Measurements from ENCODE around the gene MEAK7.

MEAK7 gene

GRCh38 chr16:84477661-84478060 lies 26.8 kb downstream of the MEAK7 start:
- no peak overlapping the region for H3K18ac ChIP-seq (ENCODE audit: low read length)
- no peaks in the 10 kb centered on the region for H3K79me1 ChIP-seq (ENCODE audit: low read length)
- no peak overlapping the region for H3K27ac ChIP-seq (ENCODE audit: low read depth, low read length)
- H3K27me3 ChIP-seq (ENCODE audit: insufficient read depth, low read length, poor library complexity): no peaks in the 10 kb centered on the region
- no peak overlapping the region for H3K4me3 ChIP-seq (ENCODE audit: low read length)
- DNase-seq: no peak
- no peaks in the 10 kb centered on the region for H3K36me3 ChIP-seq (ENCODE audit: control insufficient read depth, insufficient read depth, low read length)
- H4K8ac ChIP-seq (ENCODE audit: low read depth, low read length): no peak overlapping the region
- H2AK5ac ChIP-seq (ENCODE audit: low read length): no peak overlapping the region
- no peak overlapping the region for H3K4ac ChIP-seq (ENCODE audit: low read depth, low read length)
- no peak overlapping the region for H3K23ac ChIP-seq (ENCODE audit: low read length)
- H3K9ac ChIP-seq (ENCODE audit: low read length): no peak overlapping the region
- H2BK15ac ChIP-seq (replicated peaks; ENCODE audit: low read depth): no peak overlapping the region
- WGBS (ENCODE audit: extremely low coverage, insufficient coverage, low lambda C conversion rate): no CpG with 5 or more reads among the region's 7 CpGs
- no peak overlapping the region for H2BK5ac ChIP-seq (ENCODE audit: low read length)
- no peak overlapping the region for H3K4me2 ChIP-seq (ENCODE audit: low read length)
- H4K5ac ChIP-seq (ENCODE audit: low read length): no peak overlapping the region
- H3K56ac ChIP-seq (ENCODE audit: low read length): no peak overlapping the region
- H3K4me1 ChIP-seq (ENCODE audit: control insufficient read depth, low read depth, low read length): no peaks in the 10 kb centered on the region
- no peaks in the 10 kb centered on the region for H3K79me2 ChIP-seq (ENCODE audit: control insufficient read depth, insufficient read depth, low read length)
- no peak overlapping the region for H2BK120ac ChIP-seq (ENCODE audit: low read depth, low read length)

GRCh38 chr16:84476401-84476800 lies 28.1 kb downstream of the MEAK7 start:
- no peak overlapping the region for H4K8ac ChIP-seq (ENCODE audit: low read depth, low read length)
- no peaks in the 10 kb centered on the region for H3K27me3 ChIP-seq (ENCODE audit: insufficient read depth, low read length, poor library complexity)
- WGBS (ENCODE audit: extremely low coverage, insufficient coverage, low lambda C conversion rate): no CpG with 5 or more reads among the region's 8 CpGs
- no peaks in the 10 kb centered on the region for H3K79me1 ChIP-seq (ENCODE audit: low read length)
- no peak overlapping the region for H2BK5ac ChIP-seq (ENCODE audit: low read length)
- no peak overlapping the region for H3K56ac ChIP-seq (ENCODE audit: low read length)
- no peak overlapping the region for H2BK120ac ChIP-seq (ENCODE audit: low read depth, low read length)
- no peak overlapping the region for H2BK15ac ChIP-seq (replicated peaks; ENCODE audit: low read depth)
- no peak overlapping the region for H3K4ac ChIP-seq (ENCODE audit: low read depth, low read length)
- H3K23ac ChIP-seq (ENCODE audit: low read length): no peak overlapping the region
- H4K5ac ChIP-seq (ENCODE audit: low read length): no peak overlapping the region
- no peak overlapping the region for H3K27ac ChIP-seq (ENCODE audit: low read depth, low read length)
- no peaks in the 10 kb centered on the region for H3K79me2 ChIP-seq (ENCODE audit: control insufficient read depth, insufficient read depth, low read length)
- H3K36me3 ChIP-seq (ENCODE audit: control insufficient read depth, insufficient read depth, low read length): no peaks in the 10 kb centered on the region
- H3K4me3 ChIP-seq (ENCODE audit: low read length): no peak overlapping the region
- H3K18ac ChIP-seq (ENCODE audit: low read length): no peak overlapping the region
- H3K9ac ChIP-seq (ENCODE audit: low read length): no peak overlapping the region
- DNase-seq: no peak
- no peak overlapping the region for H2AK5ac ChIP-seq (ENCODE audit: low read length)
- H3K4me1 ChIP-seq (ENCODE audit: control insufficient read depth, low read depth, low read length): no peaks in the 10 kb centered on the region
- H3K4me2 ChIP-seq (ENCODE audit: low read length): no peak overlapping the region

DNA sequence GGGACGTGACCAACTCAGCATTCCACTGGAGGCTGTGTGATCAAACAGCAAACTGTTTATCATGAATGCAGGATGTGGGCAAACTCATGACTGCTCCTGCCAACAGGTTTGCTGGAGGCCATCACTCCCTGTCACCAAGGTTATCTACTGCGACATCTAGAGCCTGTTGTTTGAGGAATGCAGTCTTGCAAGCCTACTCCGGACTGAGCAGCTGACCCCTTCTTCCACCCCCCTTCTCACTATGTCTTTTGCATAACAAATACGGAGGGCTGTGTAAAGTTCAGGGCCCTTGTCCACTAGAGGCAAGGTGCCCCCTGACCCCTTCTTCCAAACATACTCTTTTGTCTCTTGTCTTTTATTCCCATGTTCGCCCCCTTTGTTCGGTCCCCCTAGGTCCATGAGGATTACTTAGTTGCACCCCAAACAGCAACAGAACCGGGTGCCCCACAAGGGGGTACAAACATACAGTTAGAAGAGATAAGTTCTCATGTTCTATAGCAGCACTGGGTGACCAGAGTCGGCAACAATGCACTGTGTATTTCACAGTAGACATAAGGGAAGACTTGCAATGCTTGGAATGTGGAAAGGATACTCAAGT lies 28.7 kb downstream of the MEAK7 start:
- WGBS (ENCODE audit: extremely low coverage, insufficient coverage, low lambda C conversion rate): no CpG with 5 or more reads among the region's 8 CpGs
- Histone ChIP-seq H3K27me3 (ENCODE audit: insufficient read depth, low read length, poor library complexity) (no peaks in the 10 kb centered on the region), H2BK15ac (replicated peaks; ENCODE audit: low read depth) (no peak overlapping the region), H3K4me1 (ENCODE audit: control insufficient read depth, low read depth, low read length) (no peaks in the 10 kb centered on the region), H3K4ac (ENCODE audit: low read depth, low read length) (no peak overlapping the region), H3K79me2 (ENCODE audit: control insufficient read depth, insufficient read depth, low read length) (no peaks in the 10 kb centered on the region), H3K36me3 (ENCODE audit: control insufficient read depth, insufficient read depth, low read length) (no peaks in the 10 kb centered on the region), H4K8ac (ENCODE audit: low read depth, low read length) (no peak overlapping the region), H2AK5ac (ENCODE audit: low read length) (no peak overlapping the region), H4K5ac (ENCODE audit: low read length) (no peak overlapping the region), H3K9ac (ENCODE audit: low read length) (no peak overlapping the region), H3K4me2 (ENCODE audit: low read length) (no peak overlapping the region), H3K4me3 (ENCODE audit: low read length) (no peak overlapping the region), H3K23ac (ENCODE audit: low read length) (no peak overlapping the region), H2BK5ac (ENCODE audit: low read length) (no peak overlapping the region), H3K56ac (ENCODE audit: low read length) (no peak overlapping the region), H3K79me1 (ENCODE audit: low read length) (no peaks in the 10 kb centered on the region), H3K18ac (ENCODE audit: low read length) (no peak overlapping the region), H2BK120ac (ENCODE audit: low read depth, low read length) (no peak overlapping the region), H3K27ac (ENCODE audit: low read depth, low read length) (no peak overlapping the region)
- peak; percentile 37 for DNase-seq

DNA sequence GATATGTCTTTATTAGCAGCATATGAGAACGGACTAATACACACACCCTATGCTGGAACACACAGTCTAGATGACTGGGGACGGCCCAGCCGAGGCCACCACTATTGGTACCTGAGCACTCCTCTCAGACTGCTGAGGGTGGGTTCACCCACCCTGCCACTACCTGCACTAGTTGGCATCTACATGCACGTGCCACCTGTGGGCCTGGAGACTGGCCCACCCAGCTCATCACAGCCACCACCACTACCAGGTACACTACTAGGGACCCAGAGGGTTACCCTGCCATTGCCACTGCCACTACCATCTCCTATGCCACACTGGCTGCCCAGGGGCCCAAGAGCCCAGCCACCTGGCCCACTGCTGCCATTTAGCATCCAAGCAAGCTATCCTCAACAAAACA lies 32.5 kb downstream of the MEAK7 start:
- H3K27ac ChIP-seq (ENCODE audit: low read depth, low read length): no peak overlapping the region
- no peaks in the 10 kb centered on the region for H3K36me3 ChIP-seq (ENCODE audit: control insufficient read depth, insufficient read depth, low read length)
- H3K23ac ChIP-seq (ENCODE audit: low read length): no peak overlapping the region
- no peak overlapping the region for H3K9ac ChIP-seq (ENCODE audit: low read length)
- H3K56ac ChIP-seq (ENCODE audit: low read length): no peak overlapping the region
- H4K5ac ChIP-seq (ENCODE audit: low read length): no peak overlapping the region
- H3K27me3 ChIP-seq (ENCODE audit: insufficient read depth, low read length, poor library complexity): no peaks in the 10 kb centered on the region
- H3K18ac ChIP-seq (ENCODE audit: low read length): no peak overlapping the region
- no peak overlapping the region for H3K4ac ChIP-seq (ENCODE audit: low read depth, low read length)
- no peaks in the 10 kb centered on the region for H3K79me2 ChIP-seq (ENCODE audit: control insufficient read depth, insufficient read depth, low read length)
- no peak overlapping the region for H4K8ac ChIP-seq (ENCODE audit: low read depth, low read length)
- H2BK15ac ChIP-seq (replicated peaks; ENCODE audit: low read depth): no peak overlapping the region
- no peak overlapping the region for H3K4me3 ChIP-seq (ENCODE audit: low read length)
- no peak overlapping the region for H2BK5ac ChIP-seq (ENCODE audit: low read length)
- no peak for DNase-seq
- no peak overlapping the region for H2BK120ac ChIP-seq (ENCODE audit: low read depth, low read length)
- WGBS (ENCODE audit: extremely low coverage, insufficient coverage, low lambda C conversion rate): no CpG with 5 or more reads among the region's 4 CpGs
- no peak overlapping the region for H2AK5ac ChIP-seq (ENCODE audit: low read length)
- H3K4me1 ChIP-seq (ENCODE audit: control insufficient read depth, low read depth, low read length): no peaks in the 10 kb centered on the region
- no peaks in the 10 kb centered on the region for H3K79me1 ChIP-seq (ENCODE audit: low read length)
- no peak overlapping the region for H3K4me2 ChIP-seq (ENCODE audit: low read length)

GRCh38 chr16:84471316-84471715 lies 33.1 kb downstream of the MEAK7 start:
- H3K23ac ChIP-seq (ENCODE audit: low read length): no peak overlapping the region
- H3K27me3 ChIP-seq (ENCODE audit: insufficient read depth, low read length, poor library complexity): no peaks in the 10 kb centered on the region
- H2BK15ac ChIP-seq (replicated peaks; ENCODE audit: low read depth): no peak overlapping the region
- no peak for DNase-seq
- no CpG with 5 or more reads among the region's 7 CpGs for WGBS (ENCODE audit: extremely low coverage, insufficient coverage, low lambda C conversion rate)
- no peak overlapping the region for H2BK120ac ChIP-seq (ENCODE audit: low read depth, low read length)
- H4K8ac ChIP-seq (ENCODE audit: low read depth, low read length): no peak overlapping the region
- no peak overlapping the region for H2AK5ac ChIP-seq (ENCODE audit: low read length)
- no peak overlapping the region for H3K27ac ChIP-seq (ENCODE audit: low read depth, low read length)
- no peak overlapping the region for H3K9ac ChIP-seq (ENCODE audit: low read length)
- H2BK5ac ChIP-seq (ENCODE audit: low read length): no peak overlapping the region
- no peak overlapping the region for H3K4me2 ChIP-seq (ENCODE audit: low read length)
- H3K36me3 ChIP-seq (ENCODE audit: control insufficient read depth, insufficient read depth, low read length): no peaks in the 10 kb centered on the region
- H4K5ac ChIP-seq (ENCODE audit: low read length): no peak overlapping the region
- no peaks in the 10 kb centered on the region for H3K79me1 ChIP-seq (ENCODE audit: low read length)
- H3K18ac ChIP-seq (ENCODE audit: low read length): no peak overlapping the region
- H3K56ac ChIP-seq (ENCODE audit: low read length): no peak overlapping the region
- H3K4me3 ChIP-seq (ENCODE audit: low read length): no peak overlapping the region
- H3K4ac ChIP-seq (ENCODE audit: low read depth, low read length): no peak overlapping the region
- no peaks in the 10 kb centered on the region for H3K4me1 ChIP-seq (ENCODE audit: control insufficient read depth, low read depth, low read length)
- H3K79me2 ChIP-seq (ENCODE audit: control insufficient read depth, insufficient read depth, low read length): no peaks in the 10 kb centered on the region

GRCh38 chr16:84467709-84468108 lies 36.8 kb downstream of the MEAK7 start:
- Histone ChIP-seq H2BK120ac (ENCODE audit: low read depth, low read length) (no peak overlapping the region), H2AK5ac (ENCODE audit: low read length) (no peak overlapping the region), H3K27me3 (ENCODE audit: insufficient read depth, low read length, poor library complexity) (no peaks in the 10 kb centered on the region), H2BK15ac (replicated peaks; ENCODE audit: low read depth) (no peak overlapping the region), H3K18ac (ENCODE audit: low read length) (no peak overlapping the region), H3K4me3 (ENCODE audit: low read length) (no peak overlapping the region), H3K36me3 (ENCODE audit: control insufficient read depth, insufficient read depth, low read length) (no peaks in the 10 kb centered on the region), H4K5ac (ENCODE audit: low read length) (no peak overlapping the region), H4K8ac (ENCODE audit: low read depth, low read length) (no peak overlapping the region), H3K4ac (ENCODE audit: low read depth, low read length) (no peak overlapping the region), H3K56ac (ENCODE audit: low read length) (no peak overlapping the region), H3K27ac (ENCODE audit: low read depth, low read length) (no peak overlapping the region), H3K79me1 (ENCODE audit: low read length) (no peaks in the 10 kb centered on the region), H3K23ac (ENCODE audit: low read length) (no peak overlapping the region), H2BK5ac (ENCODE audit: low read length) (no peak overlapping the region), H3K79me2 (ENCODE audit: control insufficient read depth, insufficient read depth, low read length) (no peaks in the 10 kb centered on the region), H3K4me1 (ENCODE audit: control insufficient read depth, low read depth, low read length) (no peaks in the 10 kb centered on the region), H3K9ac (ENCODE audit: low read length) (no peak overlapping the region), H3K4me2 (ENCODE audit: low read length) (no peak overlapping the region)
- no peak for DNase-seq
